WERI-Rb-1 (cell line): ENCODE results near the gene CDT1.
"Not testable (repeated sequence)": the region's sequence is repeated elsewhere in the genome, so short reads cannot be mapped to it uniquely, and the experiment has no call there.

Experiments
- DNase-seq: peaks from one replicate; pipeline ENCODE4 v3.0.0-alpha.2; 2020
- H3K27ac ChIP-seq: fragments of 250-450 bp; sonication (Bioruptor Pico); 2 replicates; pipeline ENCODE4 v1.5.1; 2020; ENCODE audit warnings: mild to moderate bottlenecking, moderate library complexity
- H3K27me3 ChIP-seq: fragments of 250-450 bp; sonication (Bioruptor Pico); 2 replicates; pipeline ENCODE4 v1.5.1; 2021; ENCODE audit warnings: mild to moderate bottlenecking, low read depth, moderate library complexity; ENCODE audit not compliant: insufficient read depth, severe bottlenecking
- H3K36me3 ChIP-seq: fragments of 250-450 bp; sonication (Bioruptor Pico); 2 replicates; pipeline ENCODE4 v1.5.1; 2020; ENCODE audit warnings: mild to moderate bottlenecking, moderate library complexity
- H3K4me3 ChIP-seq: 2 replicates; pipeline ENCODE4 v1.5.1; 2011; ENCODE audit warnings: low read depth, mild to moderate bottlenecking, control low read depth, low read length
- H3K9me3 ChIP-seq: fragments of 250-450 bp; sonication (Bioruptor Pico); 2 replicates; pipeline ENCODE4 v1.5.1; 2021; ENCODE audit warnings: mild to moderate bottlenecking, moderate library complexity; ENCODE audit not compliant: severe bottlenecking
- TF ChIP-seq, protein P1 (sequence below): IDR thresholded peaks from 2 replicates; pipeline ENCODE4 v1.5.1; 2011; ENCODE audit warnings: low read depth, mild to moderate bottlenecking, control low read depth, inconsistent platforms, low read length

CDT1 gene

DNA sequence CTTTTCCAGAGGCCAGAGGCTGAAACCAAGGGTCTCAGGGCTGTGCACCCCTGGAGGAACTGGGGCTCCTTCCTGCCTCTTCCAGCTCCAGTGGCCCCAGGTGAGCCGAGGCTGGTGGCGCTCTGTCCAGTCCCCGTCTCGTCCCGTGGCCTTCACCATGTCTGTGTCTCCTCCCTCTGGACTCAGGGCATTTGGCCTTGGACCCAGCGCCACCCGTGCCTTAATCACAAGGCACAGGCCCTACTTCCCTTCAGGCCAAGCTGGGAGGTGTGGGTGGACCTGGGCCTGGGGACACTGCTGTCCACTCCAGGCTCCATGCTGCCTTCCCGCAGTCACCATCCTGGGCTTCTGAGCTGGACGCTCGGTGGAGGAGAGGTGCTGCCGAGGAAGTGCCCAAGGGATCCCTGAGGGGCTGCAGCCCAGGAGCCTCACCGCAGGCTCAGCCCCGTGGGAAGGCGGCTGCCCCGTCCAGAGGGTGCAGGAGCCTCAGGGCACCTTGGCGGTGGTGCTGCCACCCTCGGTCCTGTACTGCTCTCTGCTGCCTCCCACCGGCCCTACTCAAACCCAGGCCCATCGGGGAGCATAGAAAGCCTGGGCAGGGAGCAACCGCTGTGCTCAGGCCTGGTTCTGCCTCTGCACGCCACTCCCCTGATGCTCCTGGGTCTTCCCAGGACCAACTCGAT, 17.7 kb downstream of the CDT1 start:
- no peaks in the 10 kb centered on the region for H3K36me3 ChIP-seq
- TF ChIP-seq, protein P1, sequence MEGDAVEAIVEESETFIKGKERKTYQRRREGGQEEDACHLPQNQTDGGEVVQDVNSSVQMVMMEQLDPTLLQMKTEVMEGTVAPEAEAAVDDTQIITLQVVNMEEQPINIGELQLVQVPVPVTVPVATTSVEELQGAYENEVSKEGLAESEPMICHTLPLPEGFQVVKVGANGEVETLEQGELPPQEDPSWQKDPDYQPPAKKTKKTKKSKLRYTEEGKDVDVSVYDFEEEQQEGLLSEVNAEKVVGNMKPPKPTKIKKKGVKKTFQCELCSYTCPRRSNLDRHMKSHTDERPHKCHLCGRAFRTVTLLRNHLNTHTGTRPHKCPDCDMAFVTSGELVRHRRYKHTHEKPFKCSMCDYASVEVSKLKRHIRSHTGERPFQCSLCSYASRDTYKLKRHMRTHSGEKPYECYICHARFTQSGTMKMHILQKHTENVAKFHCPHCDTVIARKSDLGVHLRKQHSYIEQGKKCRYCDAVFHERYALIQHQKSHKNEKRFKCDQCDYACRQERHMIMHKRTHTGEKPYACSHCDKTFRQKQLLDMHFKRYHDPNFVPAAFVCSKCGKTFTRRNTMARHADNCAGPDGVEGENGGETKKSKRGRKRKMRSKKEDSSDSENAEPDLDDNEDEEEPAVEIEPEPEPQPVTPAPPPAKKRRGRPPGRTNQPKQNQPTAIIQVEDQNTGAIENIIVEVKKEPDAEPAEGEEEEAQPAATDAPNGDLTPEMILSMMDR, result no peak
- H3K4me3 ChIP-seq, result no peak overlapping the region
- H3K27ac ChIP-seq, result no peak overlapping the region
- no peaks in the 10 kb centered on the region for H3K27me3 ChIP-seq
- H3K9me3 ChIP-seq, result no peaks in the 10 kb centered on the region
- no peak for DNase-seq

DNA sequence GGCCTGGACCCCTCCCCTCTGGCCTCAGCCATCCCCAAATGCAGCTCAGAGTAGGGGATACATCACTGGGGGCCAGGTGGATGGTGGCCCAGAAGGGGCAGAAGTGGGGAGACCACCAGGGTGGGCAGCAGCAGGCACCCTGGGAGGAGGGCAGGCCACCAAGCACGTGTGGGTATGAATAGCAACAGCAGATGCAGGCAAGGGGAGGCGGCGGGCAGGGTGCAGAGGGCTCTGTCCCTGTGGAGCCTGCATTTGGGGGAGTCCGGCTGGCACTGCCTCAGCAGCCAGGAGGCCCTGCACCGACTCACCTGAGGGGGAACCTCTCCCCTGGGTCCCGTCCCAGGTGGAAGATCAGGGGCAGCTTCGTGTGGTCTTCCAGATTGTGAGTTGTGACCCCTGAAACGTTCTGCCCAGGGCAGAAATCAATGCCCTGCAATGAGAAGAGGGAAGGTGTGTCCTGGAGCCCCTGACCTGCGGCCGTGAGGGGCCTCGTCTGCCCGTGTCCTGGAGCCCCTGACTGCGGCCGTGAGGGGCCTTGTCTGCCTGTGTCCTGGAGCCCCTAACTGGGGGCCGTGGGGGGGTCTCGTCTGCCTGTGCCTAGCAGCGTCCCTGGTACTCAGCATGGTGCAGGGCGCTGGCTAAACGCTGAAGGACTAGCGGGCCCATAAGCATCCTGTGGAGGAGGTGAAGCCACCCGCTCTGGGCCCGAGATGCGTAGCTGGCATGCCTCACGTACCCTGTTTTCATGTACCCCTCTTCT, 18.9 kb downstream of the CDT1 start:
- Histone ChIP-seq H3K36me3 (no peaks in the 10 kb centered on the region), H3K27ac (no peak overlapping the region), H3K9me3 (no peaks in the 10 kb centered on the region), H3K27me3 (no peaks in the 10 kb centered on the region), H3K4me3 (no peak overlapping the region)
- DNase-seq, result no peak
- TF ChIP-seq, protein P1, result no peak

DNA sequence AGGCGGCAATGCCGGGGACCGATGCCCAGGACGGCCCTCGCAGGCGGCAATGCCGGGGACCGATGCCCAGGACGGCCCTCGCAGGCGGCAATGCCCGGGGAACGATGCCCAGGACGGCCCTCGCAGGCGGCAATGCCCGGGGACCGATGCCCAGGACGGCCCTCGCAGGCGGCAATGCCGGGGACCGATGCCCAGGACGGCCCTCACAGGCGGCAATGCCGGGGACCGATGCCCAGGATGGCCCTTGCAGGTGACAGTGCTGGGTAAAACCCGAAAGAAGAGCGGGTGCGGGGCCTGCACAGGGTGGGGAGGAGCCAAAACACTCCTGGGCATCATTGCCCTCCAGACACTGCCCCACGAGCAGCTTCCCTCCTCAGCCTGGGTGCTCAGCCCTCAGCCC, 20.1 kb downstream of the CDT1 start:
- not testable (repeated sequence) for DNase-seq, H3K27me3 ChIP-seq, H3K36me3 ChIP-seq, H3K27ac ChIP-seq, H3K9me3 ChIP-seq, H3K4me3 ChIP-seq

DNA sequence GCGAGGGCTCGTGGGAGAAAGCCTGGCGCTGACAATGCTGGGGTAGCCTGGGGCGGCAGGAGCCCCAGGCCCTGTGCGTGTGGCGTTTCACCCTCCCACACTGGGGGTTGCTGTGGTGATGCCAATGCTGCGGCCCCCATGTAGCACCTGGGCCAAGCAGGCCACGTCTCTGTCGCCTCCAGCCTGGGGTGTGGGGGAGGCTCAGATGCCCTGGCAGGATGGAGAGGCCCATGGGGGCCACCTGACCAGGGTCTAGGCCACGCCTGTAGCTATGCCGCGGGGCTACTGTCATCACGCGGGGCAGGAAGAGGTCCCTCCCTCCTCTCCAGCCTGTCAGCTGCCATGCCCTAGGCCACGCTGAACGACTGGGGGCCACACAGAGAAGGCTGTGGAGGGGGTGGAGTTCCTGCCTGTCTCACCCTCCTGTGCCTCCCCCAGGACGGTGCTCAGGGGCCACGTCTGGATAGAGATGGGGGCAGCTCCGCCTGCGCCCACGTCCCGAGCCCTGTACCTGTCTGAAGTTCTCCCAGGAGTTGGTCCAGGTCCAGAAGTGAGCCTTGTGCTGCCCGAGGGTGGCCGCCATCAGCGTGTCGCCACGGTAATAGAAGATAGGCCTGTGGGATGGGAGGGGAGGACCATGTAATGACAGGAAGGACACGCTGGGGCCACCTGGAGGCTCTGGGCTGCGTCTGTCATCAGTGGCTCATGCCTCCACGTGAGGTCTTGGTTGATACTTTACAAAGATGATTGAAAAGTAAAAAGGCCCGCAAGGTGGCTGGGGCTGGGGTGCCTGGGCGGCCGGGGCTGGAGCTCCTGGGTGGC, 20.9 kb downstream of the CDT1 start:
- H3K36me3 ChIP-seq, result no peaks in the 10 kb centered on the region
- H3K9me3 ChIP-seq, result no peaks in the 10 kb centered on the region
- TF ChIP-seq, protein P1, result no peak
- H3K27me3 ChIP-seq, result no peaks in the 10 kb centered on the region
- no peak for DNase-seq
- H3K27ac ChIP-seq, result no peak overlapping the region
- H3K4me3 ChIP-seq, result no peak overlapping the region

DNA sequence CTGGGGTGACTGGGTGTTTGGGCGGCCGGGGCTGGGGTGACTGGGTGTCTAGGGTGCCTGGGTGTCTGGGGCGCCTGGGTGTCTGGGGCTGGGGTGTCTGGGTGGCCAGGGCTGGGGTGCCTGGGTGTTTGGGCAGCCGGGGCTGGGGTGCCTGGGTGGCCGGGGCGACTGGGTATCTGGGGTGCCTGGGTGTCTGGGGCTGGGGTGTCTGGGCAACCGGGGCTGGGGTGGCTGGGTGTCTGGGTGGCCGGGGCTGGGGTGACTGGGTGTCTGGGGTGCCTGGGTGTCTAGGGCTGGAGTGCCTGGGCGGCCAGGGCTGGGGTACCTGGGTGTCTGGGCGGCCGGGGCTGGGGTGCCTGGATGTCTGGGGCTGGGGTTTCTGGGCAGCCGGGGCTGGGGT, 21.6 kb downstream of the CDT1 start:
- DNase-seq, result no peak

More for the DNA sequence above, 21.6 kb downstream of the CDT1 start:
- Histone ChIP-seq H3K27ac (no peak overlapping the region), H3K36me3 (no peaks in the 10 kb centered on the region), H3K27me3 (no peaks in the 10 kb centered on the region), H3K9me3 (no peaks in the 10 kb centered on the region), H3K4me3 (no peak overlapping the region)
- TF ChIP-seq, protein P1, result no peak
